Omental fat pad (tissue), 4 donors: ENCODE measurements around the gene MYOCD. TPM values are rescaled to one million over a fixed set of nuclear protein-coding genes. Genes with fewer than 3 reads are reported as not detected.

Experiments used
- ATAC-seq: fragments of 150-250 bp; one replicate; pipeline ENCODE4 v1.9.1; 2016; ENCODE audit warnings: mild to moderate bottlenecking, moderate library complexity; ENCODE audit not compliant: low FRiP score
- DNase-seq: peaks from one replicate; pipeline ENCODE4 v3.0.0-alpha.2; 2019; ENCODE audit warnings: low spot score
- CTCF ChIP-seq, 3 donors: fragments of 450-650 bp; IDR thresholded peaks; one replicate each; pipeline ENCODE4 v1.5.1; 2016 to 2017; ENCODE audit warnings: antibody characterized with exemption in 3 of 3, mild to moderate bottlenecking in 3 of 3, moderate library complexity in 2 of 3
- total RNA-seq, 4 donors: library from RNA; depleted of rRNA; stranded (reverse); fragments of >200 nt; gene quantifications; one replicate each; pipeline ENCODE4 v1.1.0, GENCODE V29; 2016

Gene MYOCD
- total RNA-seq, 4 donors from 2014 or later = 0.48 to 2.8 (median 2.3) TPM

GRCh38 chr17:12765548-12765947, 99.9 kb downstream of the MYOCD start:
- peak; percentile 42 for DNase-seq
- TF ChIP-seq CTCF (IDR thresholded peaks at IDR 0.05) = no peak
- ATAC-seq = peak; percentile 95

- ATAC-seq (no peak), DNase-seq (no peak)
- no peak for TF ChIP-seq CTCF (IDR thresholded peaks at IDR 0.05)
Measured at GRCh38 chr17:12768255-12768654, 102.6 kb downstream of the MYOCD start.

GRCh38 chr17:12769981-12770380, 104.3 kb downstream of the MYOCD start:
- no peak for TF ChIP-seq CTCF (IDR thresholded peaks at IDR 0.05)
- DNase-seq (no peak), ATAC-seq (no peak)

- ATAC-seq (no peak), DNase-seq (no peak)
- no peak for TF ChIP-seq CTCF (IDR thresholded peaks at IDR 0.05)
Measured at GRCh38 chr17:12773153-12773552, 107.5 kb downstream of the MYOCD start.

- ATAC-seq (peak; percentile 93), DNase-seq (no peak)
- TF ChIP-seq CTCF (IDR thresholded peaks at IDR 0.05) = no peak
Measured at GRCh38 chr17:12789075-12789480, 123.4 kb downstream of the MYOCD start.

GRCh38 chr17:12789481-12790248, 124.0 kb downstream of the MYOCD start, which contains the start of gene ARHGAP44:
Gene ARHGAP44, plus strand, starts transcription at chr17:12789498. Its CDS starts 341 bp downstream, at chr17:12789839.
- ATAC-seq (peak; percentile 66), DNase-seq (no peak)
- TF ChIP-seq CTCF (IDR thresholded peaks at IDR 0.05) = no peak
